SK-N-SH (cell line): ENCODE measurements around the gene PTPRD. TPM values are rescaled to one million over a fixed set of nuclear protein-coding genes. Genes with fewer than 3 reads are reported as not detected.

Source experiments
- CTCF ChIA-PET: fragments of 300-600, 350-600 bp; formaldehyde crosslinking; extraction: SDS; loops from one replicate; lab custom pipeline; 2021; lab: Yijun Ruan, JAX
- POLR2A ChIA-PET: fragments of 350-600 bp; sonication (Branson Sonifier 250); formaldehyde crosslinking; extraction: SDS; loops from one replicate; lab custom pipeline; 2020; ENCODE audit warnings: antibody characterized with exemption, inconsistent platforms; lab: Yijun Ruan, JAX
- DNase-seq: peaks from one replicate; pipeline ENCODE4 v3.0.0; 2012
- H2AFZ ChIP-seq: fragments of 200-600 bp; sonication (generic); 2 replicates; pipeline ENCODE4 v1.8.1; 2016; ENCODE audit warnings: antibody characterized with exemption, mild to moderate bottlenecking, low read depth
- H3F3A ChIP-seq: fragments of 200-600 bp; sonication (generic); replicated peaks from 2 replicates; pipeline ENCODE3; 2016; ENCODE audit warnings: antibody characterized with exemption, mild to moderate bottlenecking; ENCODE audit not compliant: insufficient read depth
- H3K27ac ChIP-seq, 2 experiments: fragments of 200-500 bp in 1 of 2; fragments of 200-600 bp in 1 of 2; sonication (Bioruptor generic) in 1 of 2; sonication (generic), shearing (Covaris generic) in 1 of 2; 2 replicates each; pipeline versions ENCODE4 v1.5.1 to v1.6.1; 2014 to 2016; ENCODE audit warnings: low read depth in 2 of 2, inconsistent platforms in 1 of 2, low read length in 1 of 2, mild to moderate bottlenecking in 1 of 2, mixed read lengths in 1 of 2
- H3K27me3 ChIP-seq: fragments of 200-600 bp; sonication (generic), shearing (Covaris generic); 2 replicates; pipeline ENCODE4 v1.6.1; 2016; ENCODE audit warnings: mixed run types; ENCODE audit not compliant: insufficient read depth
- H3K36me3 ChIP-seq, 2 experiments: fragments of 200-500 bp in 1 of 2; fragments of 200-600 bp in 1 of 2; sonication (Bioruptor generic) in 1 of 2; sonication (generic) in 1 of 2; replicated peaks in 1 of 2; 2 replicates each; pipeline versions ENCODE3 to v1.5.1; 2014 to 2016; ENCODE audit warnings: low read length in 1 of 2, mild to moderate bottlenecking in 1 of 2; ENCODE audit not compliant: insufficient read depth in 2 of 2, control insufficient read depth in 1 of 2
- H3K4me1 ChIP-seq, 2 experiments: fragments of 200-500 bp in 1 of 2; fragments of 200-600 bp in 1 of 2; sonication (Bioruptor generic) in 1 of 2; sonication (generic), shearing (Covaris generic) in 1 of 2; 2 replicates each; pipeline versions ENCODE4 v1.5.1 to v1.6.1; 2014 to 2016; ENCODE audit warnings: low read depth in 1 of 2, low read length in 1 of 2, mixed run types in 1 of 2; ENCODE audit not compliant: insufficient read depth in 2 of 2, control insufficient read depth in 1 of 2
- H3K4me2 ChIP-seq: fragments of 200-600 bp; sonication (generic), shearing (Covaris generic); 2 replicates; pipeline ENCODE4 v1.6.1; 2017; ENCODE audit warnings: mixed run types
- H3K4me3 ChIP-seq, 2 experiments: fragments of 200-500 bp in 1 of 2; fragments of 200-600 bp in 1 of 2; sonication (Bioruptor generic) in 1 of 2; sonication (generic), shearing (Covaris generic) in 1 of 2; 2 replicates each; pipeline versions ENCODE4 v1.5.1 to v1.8.1; 2014 to 2016; ENCODE audit warnings: low read depth in 2 of 2, inconsistent platforms in 1 of 2, low read length in 1 of 2, mild to moderate bottlenecking in 1 of 2, mixed read lengths in 1 of 2, moderate library complexity in 1 of 2
- H3K79me2 ChIP-seq: fragments of 200-600 bp; sonication (generic); 2 replicates; pipeline ENCODE4 v1.8.1; 2017; ENCODE audit warnings: mild to moderate bottlenecking; ENCODE audit not compliant: insufficient read depth
- H3K9ac ChIP-seq: fragments of 200-600 bp; sonication (generic); 2 replicates; pipeline ENCODE4 v1.6.1; 2017; ENCODE audit warnings: mixed run types
- H3K9me2 ChIP-seq: fragments of 200-600 bp; sonication (generic); 2 replicates; pipeline ENCODE4 v1.6.1; 2017; ENCODE audit warnings: mixed run types
- H3K9me3 ChIP-seq: fragments of 200-600 bp; sonication (generic); 2 replicates; pipeline ENCODE4 v1.6.1; 2017; ENCODE audit warnings: mixed run types, mild to moderate bottlenecking, moderate library complexity
- H4K20me1 ChIP-seq: fragments of 200-600 bp; sonication (generic); 2 replicates; pipeline ENCODE4 v1.6.1; 2017; ENCODE audit warnings: mild to moderate bottlenecking, mixed run types; ENCODE audit not compliant: insufficient read depth
- CHD2 ChIP-seq: fragments of 150-350 bp; IDR thresholded peaks from 2 replicates; pipeline ENCODE4 v1.6.1; 2018; ENCODE audit warnings: low read length; ENCODE audit not compliant: partially characterized antibody
- CTCF ChIP-seq: fragments of 200-600 bp; sonication (generic); IDR thresholded peaks from 2 replicates; pipeline ENCODE4 v1.6.1; 2017; ENCODE audit warnings: antibody characterized with exemption, mild to moderate bottlenecking, moderate library complexity
- ELF1 ChIP-seq: IDR thresholded peaks from 2 replicates; pipeline ENCODE4 v1.4.0; 2012
- EP300 ChIP-seq, 2 experiments: IDR thresholded peaks; 2 replicates each; pipeline versions ENCODE4 v1.4.0 to v1.6.1; 2012; ENCODE audit warnings: borderline replicate concordance in 1 of 2, low read depth in 1 of 2, low read length in 1 of 2
- FOXJ3 ChIP-seq: sonication (generic); formaldehyde crosslinking; IDR thresholded peaks from 2 replicates; pipeline ENCODE4 v1.5.1; 2020; ENCODE audit warnings: mild to moderate bottlenecking, missing genetic modification reagents
- GABPA ChIP-seq: IDR thresholded peaks from 2 replicates; pipeline ENCODE4 v1.4.0; 2012; ENCODE audit warnings: low read depth, mild to moderate bottlenecking
- GATA2 ChIP-seq: sonication (generic); formaldehyde crosslinking; IDR thresholded peaks from 2 replicates; pipeline ENCODE4 v1.5.0; 2020; ENCODE audit warnings: mild to moderate bottlenecking, missing genetic modification reagents
- JUND ChIP-seq: IDR thresholded peaks from 2 replicates; pipeline ENCODE4 v1.4.0; 2012
- MXI1 ChIP-seq: IDR thresholded peaks from 2 replicates; pipeline ENCODE4 v1.6.1; 2012; ENCODE audit warnings: mild to moderate bottlenecking, low read depth, low read length, improper control_type of control experiment
- NFIC ChIP-seq: IDR thresholded peaks from 2 replicates; pipeline ENCODE4 v1.4.0; 2012; ENCODE audit warnings: borderline replicate concordance
- RCOR1 ChIP-seq: fragments of 150-350 bp; IDR thresholded peaks from 2 replicates; pipeline ENCODE4 v1.6.1; 2017; ENCODE audit warnings: antibody characterized with exemption, low read length
- REST ChIP-seq: IDR thresholded peaks from 2 replicates; pipeline ENCODE4 v1.6.1; 2012; ENCODE audit warnings: mild to moderate bottlenecking, low read depth, low read length, moderate library complexity
- RXRA ChIP-seq: IDR thresholded peaks from 2 replicates; pipeline ENCODE4 v1.4.0; 2012; ENCODE audit warnings: low read depth, mild to moderate bottlenecking, borderline replicate concordance
- SIN3A ChIP-seq: IDR thresholded peaks from 2 replicates; pipeline ENCODE4 v1.6.1; 2012; ENCODE audit warnings: low read depth, mild to moderate bottlenecking, low read length, moderate library complexity, borderline replicate concordance
- TAF1 ChIP-seq: IDR thresholded peaks from 2 replicates; pipeline ENCODE4 v1.6.1; 2012; ENCODE audit warnings: low read depth, mild to moderate bottlenecking, low read length, moderate library complexity, borderline replicate concordance
- TEAD4 ChIP-seq: IDR thresholded peaks from 2 replicates; pipeline ENCODE4 v1.4.0; 2012; ENCODE audit warnings: mild to moderate bottlenecking, borderline replicate concordance; ENCODE audit not compliant: insufficient read depth
- USF2 ChIP-seq: fragments of 150-350 bp; IDR thresholded peaks from 2 replicates; pipeline ENCODE4 v1.6.1; 2017; ENCODE audit warnings: antibody characterized with exemption, low read length, low read depth, borderline replicate concordance
- polyA plus RNA-seq, 3 experiments: library from polyadenylated mRNA; depleted of rRNA; stranded (reverse); fragments of >200 nt; gene quantifications; 2 replicates each; pipeline ENCODE4 v1.2.3, GENCODE V29; 2012

Gene PTPRD
- polyA plus RNA-seq, 1 of the 3 experiments (the other 2 are of a cell fraction): 0.15 TPM

GRCh38 chr9:8391566-8391965 is 2221.2 kb downstream of the PTPRD start:
- no peaks in the 10 kb centered on the region for H3K27me3 ChIP-seq
- H3K27ac ChIP-seq: no peak overlapping the region
- no peaks in the 10 kb centered on the region for H3K79me2 ChIP-seq
- ChIA-PET POLR2A (no interaction called here), CTCF (interaction anchor here (1.2 kb wide), 1 partner anchor 11 kb away, joined by 4 read pairs; no protein-coding TSS in a partner anchor)
- H3K4me3 ChIP-seq: no peak overlapping the region
- no peaks in the 10 kb centered on the region for H4K20me1 ChIP-seq
- DNase-seq: no peak
- H3K9me3 ChIP-seq: no peaks in the 10 kb centered on the region
- no peaks in the 10 kb centered on the region for H3K36me3 ChIP-seq
- no peak overlapping the region for H3K4me2 ChIP-seq
- H2AFZ ChIP-seq: no peak overlapping the region
- peaks cover 0 to 2% of the 10 kb centered on the region in 2 experiments; a peak in 1 of 4 replicates for H3K4me1 ChIP-seq
- H3F3A ChIP-seq: no peaks in the 10 kb centered on the region
- no peaks in the 10 kb centered on the region for H3K9me2 ChIP-seq
- no peak overlapping the region for H3K9ac ChIP-seq
- no peak for TF ChIP-seq GABPA
- TF ChIP-seq CTCF: no peak
- TF ChIP-seq MXI1: no peak
- TF ChIP-seq JUND: no peak
- TF ChIP-seq NFIC: no peak
- no peak for TF ChIP-seq RXRA
- no peak for TF ChIP-seq TAF1
- no peak for TF ChIP-seq GATA2 (CRISPR knock-in tag)
- no peak for TF ChIP-seq TEAD4
- no peak for TF ChIP-seq CHD2
- no peak for TF ChIP-seq RCOR1
- no peak for TF ChIP-seq REST
- no peak for TF ChIP-seq ELF1
- TF ChIP-seq SIN3A: no peak
- no peak for TF ChIP-seq EP300 (IDR thresholded peaks at IDR 0.05; ENCODE audit: borderline replicate concordance in 1 of 2, low read depth in 1 of 2, low read length in 1 of 2)
- no peak for TF ChIP-seq FOXJ3 (CRISPR knock-in tag)
- no peak for TF ChIP-seq USF2
